Stimulated activated CD4-positive, alpha-beta T cell treated with anti-CD3 and anti-CD28 coated beads, Interleukin-1b, Interleukin-23, amount 100 ng/mL, for 1 hour (primary cell): ENCODE data around the gene AQP12A.

Experiments
- DNase-seq, 2 donors: peaks; one replicate each; pipeline ENCODE4 v3.0.0-alpha.2; 2020; ENCODE audit warnings: low read depth in 2 of 2

Gene AQP12A

GRCh38 chr2:240707043-240707756 is 15.5 kb downstream of the AQP12A start:
- no peak for DNase-seq

GRCh38 chr2:240707821-240708220 is 16.2 kb downstream of the AQP12A start:
- DNase-seq, result no peak

GRCh38 chr2:240708457-240708856 is 16.8 kb downstream of the AQP12A start:
- no peak for DNase-seq

GRCh38 chr2:240711296-240711695 is 19.6 kb downstream of the AQP12A start:
- DNase-seq, result no peak

- DNase-seq, result no peak
Measured at GRCh38 chr2:240711701-240712100, 20.0 kb downstream of the AQP12A start.

GRCh38 chr2:240712121-240712520 is 20.5 kb downstream of the AQP12A start:
- DNase-seq, result no peak

- no peak for DNase-seq
Measured at GRCh38 chr2:240713071-240713927, 21.6 kb downstream of the AQP12A start.

GRCh38 chr2:240713928-240714746 is 22.5 kb downstream of the AQP12A start:
- no peak for DNase-seq

- DNase-seq, result no peak
Measured at GRCh38 chr2:240714747-240715725, 23.4 kb downstream of the AQP12A start.

GRCh38 chr2:240716130-240716798 is 24.6 kb downstream of the AQP12A start:
- no peak for DNase-seq

GRCh38 chr2:240717181-240717641 is 25.5 kb downstream of the AQP12A start:
- DNase-seq, result no peak

GRCh38 chr2:240717681-240718581 is 26.3 kb downstream of the AQP12A start:
- no peak for DNase-seq

GRCh38 chr2:240718896-240719490 is 27.3 kb downstream of the AQP12A start:
- no peak for DNase-seq

- DNase-seq, result no peak
Measured at GRCh38 chr2:240719676-240720545, 28.2 kb downstream of the AQP12A start.

GRCh38 chr2:240720686-240721595 is 29.3 kb downstream of the AQP12A start:
- no peak for DNase-seq

- no peak for DNase-seq
Measured at GRCh38 chr2:240721596-240722180, 30.0 kb downstream of the AQP12A start.
